Keratinocyte (primary cell): ENCODE measurements around the gene PRPF6. TPM values are rescaled to one million over a fixed set of nuclear protein-coding genes. Genes with fewer than 3 reads are reported as not detected.

Experiments
- DNase-seq: peaks from one replicate; pipeline ENCODE4 v3.0.0-alpha.2; 2011; ENCODE audit warnings: low read depth, missing footprints, low spot score
- FAIRE-seq: peaks from 2 replicates; lab custom pipeline; 2011; peaks lifted over from hg19 to GRCh38; lab: Jason Lieb, UNC
- H2AFZ ChIP-seq: 2 replicates; pipeline ENCODE4 v1.6.0; 2012; ENCODE audit warnings: low read length, control low read depth, inconsistent platforms; ENCODE audit not compliant: control insufficient read depth
- H3K27ac ChIP-seq: 2 replicates; pipeline ENCODE4 v1.5.1; 2011; ENCODE audit warnings: low read length; ENCODE audit not compliant: control insufficient read depth, insufficient read depth
- H3K27me3 ChIP-seq: 3 replicates; pipeline ENCODE4 v1.6.0; 2011; ENCODE audit warnings: low read length; ENCODE audit not compliant: control insufficient read depth, insufficient read depth; ENCODE audit errors: extremely low read depth
- H3K36me3 ChIP-seq, 2 experiments: 2 replicates in 1 of 2; 3 replicates in 1 of 2; pipeline ENCODE4 v1.5.1; 2011; ENCODE audit warnings: low read length in 2 of 2, mild to moderate bottlenecking in 1 of 2; ENCODE audit not compliant: control insufficient read depth in 2 of 2, insufficient read depth in 2 of 2; ENCODE audit errors: extremely low read depth in 1 of 2
- H3K4me1 ChIP-seq: 3 replicates; pipeline ENCODE4 v1.5.1; 2011; ENCODE audit warnings: low read length; ENCODE audit not compliant: control insufficient read depth, insufficient read depth; ENCODE audit errors: extremely low read depth
- H3K4me2 ChIP-seq: 3 replicates; pipeline ENCODE4 v1.6.0; 2011; ENCODE audit warnings: low read depth, low read length; ENCODE audit not compliant: control insufficient read depth, insufficient read depth; ENCODE audit errors: extremely low read depth
- H3K4me3 ChIP-seq, 3 experiments: fragments of 200-600 bp in 1 of 3; sonication (generic) in 1 of 3; 2 replicates in 2 of 3; 3 replicates in 1 of 3; pipeline ENCODE4 v1.5.1; 2011 to 2016; ENCODE audit warnings: low read length in 3 of 3, mild to moderate bottlenecking in 3 of 3, control low read depth in 2 of 3, inconsistent platforms in 1 of 3, low read depth in 1 of 3, mixed read lengths in 1 of 3, mixed run types in 1 of 3, moderate library complexity in 1 of 3; ENCODE audit not compliant: control insufficient read depth in 2 of 3, insufficient read depth in 2 of 3; ENCODE audit errors: extremely low read depth in 1 of 3
- H3K79me2 ChIP-seq: 2 replicates; pipeline ENCODE4 v1.6.0; 2012; ENCODE audit warnings: low read length; ENCODE audit not compliant: control insufficient read depth, insufficient read depth
- H3K9ac ChIP-seq: 3 replicates; pipeline ENCODE4 v1.6.0; 2011; ENCODE audit warnings: low read length; ENCODE audit not compliant: control insufficient read depth, insufficient read depth; ENCODE audit errors: extremely low read depth
- H3K9me1 ChIP-seq: 3 replicates; pipeline ENCODE4 v1.6.0; 2011; ENCODE audit warnings: low read length; ENCODE audit not compliant: control insufficient read depth, insufficient read depth; ENCODE audit errors: extremely low read depth
- H3K9me3 ChIP-seq: 2 replicates; pipeline ENCODE4 v1.5.1; 2012; ENCODE audit warnings: low read depth, low read length; ENCODE audit not compliant: control insufficient read depth
- H4K20me1 ChIP-seq: 3 replicates; pipeline ENCODE4 v1.6.0; 2011; ENCODE audit warnings: low read length; ENCODE audit not compliant: control insufficient read depth, insufficient read depth; ENCODE audit errors: extremely low read depth
- CTCF ChIP-seq, 3 experiments: IDR thresholded peaks in 1 of 3; conservative IDR thresholded peaks in 1 of 3; optimal IDR thresholded peaks in 1 of 3; 2 replicates in 2 of 3; 3 replicates in 1 of 3; pipeline versions ENCODE3 to v1.5.1; 2011; ENCODE audit warnings: low read length in 3 of 3, mild to moderate bottlenecking in 3 of 3, moderate library complexity in 2 of 3, control low read depth in 1 of 3, inconsistent platforms in 1 of 3; ENCODE audit not compliant: insufficient read depth in 2 of 3; ENCODE audit errors: extremely low read depth in 1 of 3
- EZH2 ChIP-seq: IDR thresholded peaks from one replicate; pipeline ENCODE4 v1.6.1; 2012; ENCODE audit warnings: inconsistent platforms, mild to moderate bottlenecking, low read length, moderate library complexity
- dilution Hi-C: fragments of 300-500 bp; cut with MboI; formaldehyde crosslinking; loops from one replicate; pipeline ENCODE4 v1.7.0; 2020; ENCODE audit warnings: low sequenced_read_pairs; ENCODE audit not compliant: extremely low pct_ligation_motif_present
- polyA plus RNA-seq, 5 experiments: library from polyadenylated mRNA; depleted of rRNA in 3 of 5; stranded (reverse) in 3 of 5; stranded (forward) in 1 of 5; unstranded in 1 of 5; fragments of >200 nt; gene quantifications; 1 replicate in 1 of 5; 2 replicates in 3 of 5; 3 replicates in 1 of 5; pipeline versions ENCODE4 v1.2.1 to v1.2.3, GENCODE V29; 2011 to 2012; ENCODE audit warnings: missing spikeins in 2 of 5, low read depth in 1 of 5, low replicate concordance in 1 of 5

The PRPF6 gene
- polyA plus RNA-seq, 1 donor (not counting 4 experiments of a cell fraction or from before 2014, with no cell fraction given), result 30.5 TPM

- no peaks in the 10 kb centered on the region for H4K20me1 ChIP-seq
These were observed 19.1 kb upstream of the PRPF6 start for GRCh38 chr20:63961664-63962425.

GRCh38 chr20:63962426-63963347, 18.2 kb upstream of the PRPF6 start:
- FAIRE-seq, result no peak
- DNase-seq, result no peak

More at GRCh38 chr20:63961664-63962425, 19.1 kb upstream of the PRPF6 start:
- no peak for FAIRE-seq
- no peak overlapping the region for H3K9ac ChIP-seq
- H3K4me1 ChIP-seq, result peaks cover 9% of the 10 kb centered on the region
- no peaks in the 10 kb centered on the region for H3K9me1 ChIP-seq
- DNase-seq, result no peak
- no peaks in the 10 kb centered on the region for H3K27me3 ChIP-seq
- no peaks in the 10 kb centered on the region for H3K79me2 ChIP-seq
- peaks cover 32 to 34% of the 10 kb centered on the region in 2 experiments for H3K36me3 ChIP-seq
- H3K4me2 ChIP-seq, result no peak overlapping the region
- dilution Hi-C loops, result no loop called here
- H3K4me3 ChIP-seq, result no peak overlapping the region
- no peak for TF ChIP-seq EZH2
- no peak for TF ChIP-seq CTCF (optimal IDR thresholded peaks at IDR 0.05 in 1 of 3, IDR thresholded peaks at IDR 0.05 in 1 of 3, conservative IDR thresholded peaks at IDR 0.05 in 1 of 3; ENCODE audit: extremely low read depth in 1 of 3, insufficient read depth in 2 of 3, low read length in 3 of 3)
- no peak overlapping the region for H2AFZ ChIP-seq
- H3K9me3 ChIP-seq, result peaks cover 4% of the 10 kb centered on the region
- H3K27ac ChIP-seq, result no peak overlapping the region

More at GRCh38 chr20:63962426-63963347, 18.2 kb upstream of the PRPF6 start:
- Histone ChIP-seq H3K9ac (no peak overlapping the region), H3K27me3 (no peaks in the 10 kb centered on the region), H3K79me2 (no peaks in the 10 kb centered on the region), H3K27ac (no peak overlapping the region), H3K9me3 (peaks cover 4% of the 10 kb centered on the region), H3K4me3 (no peak overlapping the region), H3K4me1 (peaks cover 2% of the 10 kb centered on the region), H3K36me3 (peaks cover 34 to 35% of the 10 kb centered on the region in 2 experiments), H3K9me1 (no peaks in the 10 kb centered on the region), H3K4me2 (no peak overlapping the region), H4K20me1 (no peaks in the 10 kb centered on the region), H2AFZ (no peak overlapping the region)
- TF ChIP-seq EZH2 (no peak), CTCF (optimal IDR thresholded peaks at IDR 0.05 in 1 of 3, IDR thresholded peaks at IDR 0.05 in 1 of 3, conservative IDR thresholded peaks at IDR 0.05 in 1 of 3; ENCODE audit: extremely low read depth in 1 of 3, insufficient read depth in 2 of 3, low read length in 3 of 3) (no peak)
- dilution Hi-C loops, result no loop called here
